Measurements from ENCODE around the gene ABHD16A.
A peak's percentile ranks its signal among the peaks of the same experiment; 100 is the strongest.

- TF ChIP-seq CTCF (IDR thresholded peaks at IDR 0.05; ENCODE audit: low read depth, low read length, poor library complexity, severe bottlenecking) (peak; percentile 18), EZH2phosphoT487 (IDR thresholded peaks at IDR 0.05; ENCODE audit: borderline replicate concordance, low read length) (no peak)
Observed at GRCh38 chr6:31652925-31653724, 50.0 kb downstream of the ABHD16A start.
